ENCODE data around the gene EPM2AIP1. TPM values are rescaled to one million over a fixed set of nuclear protein-coding genes. Genes with fewer than 3 reads are reported as not detected.

Gene EPM2AIP1
- total RNA-seq = 3.1 and 4.7 TPM in 2 replicates

GRCh38 chr3:36992806-36993325 is at the start of gene EPM2AIP1:
EPM2AIP1 (minus strand) TSS chr3:36993131; CDS start chr3:36993077, 54 bp downstream.

GRCh38 chr3:36993326-36994283 is 674 bp upstream of the EPM2AIP1 start, which contains the start of gene MLH1:
MLH1 (plus strand) TSS chr3:36993518; CDS start chr3:36993548, 30 bp downstream.

GRCh38 chr3:36944641-36945270 is 48.2 kb downstream of the EPM2AIP1 start, which contains the start of gene TRANK1:
TRANK1 (minus strand) TSS chr3:36945054; CDS start chr3:36944809, 245 bp downstream.

Other genes with a start within 250 kb of the EPM2AIP1 start
- not detected in 2 replicates for gene DCLK3, start 228.6 kb downstream of the EPM2AIP1 start, total RNA-seq
- 2.1 and 2.4 TPM in 2 replicates for gene TRANK1, start 48.1 kb downstream of the EPM2AIP1 start, total RNA-seq
- 52.8 and 58.5 TPM in 2 replicates for gene MLH1, start 387 bp upstream of the EPM2AIP1 start, total RNA-seq
- gene LRRFIP2, start 181.5 kb upstream of the EPM2AIP1 start, total RNA-seq = 50.9 and 61.8 TPM in 2 replicates

Measured in hair follicular keratinocyte (primary cell).